ENCODE data around the gene HACL1. TPM values are rescaled to one million over a fixed set of nuclear protein-coding genes. Genes with fewer than 3 reads are reported as not detected.
A peak's percentile ranks its signal among the peaks of the same experiment; 100 is the strongest.
"Not testable (repeated sequence)": the region's sequence is repeated elsewhere in the genome, so short reads cannot be mapped to it uniquely, and the experiment has no call there.

The HACL1 gene
- total RNA-seq, 1 donor from 2014 or later: 24.8 TPM

DNA sequence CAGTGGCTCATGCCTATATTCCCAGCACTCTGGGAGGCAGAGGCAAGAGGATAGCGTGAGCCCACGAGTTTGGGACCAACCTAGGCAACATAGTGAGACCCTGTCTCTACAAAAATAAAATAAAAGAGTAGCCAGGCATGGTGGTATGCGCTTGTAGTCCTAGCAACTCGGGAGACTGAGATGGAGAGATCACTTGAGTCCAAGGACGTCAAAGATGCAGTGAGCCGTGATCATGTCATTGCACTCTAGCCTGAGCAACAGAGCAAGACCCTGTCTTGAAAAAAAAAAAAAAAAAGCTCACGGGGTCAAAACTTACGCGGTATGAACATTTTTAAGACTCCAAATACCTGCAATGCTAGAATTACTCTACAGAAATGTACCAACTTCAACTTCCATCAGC lies 42.8 kb downstream of the HACL1 start:
- Mint-ChIP-seq H3K4me3 (no peak overlapping the region), H3K27ac (no peak overlapping the region)

DNA sequence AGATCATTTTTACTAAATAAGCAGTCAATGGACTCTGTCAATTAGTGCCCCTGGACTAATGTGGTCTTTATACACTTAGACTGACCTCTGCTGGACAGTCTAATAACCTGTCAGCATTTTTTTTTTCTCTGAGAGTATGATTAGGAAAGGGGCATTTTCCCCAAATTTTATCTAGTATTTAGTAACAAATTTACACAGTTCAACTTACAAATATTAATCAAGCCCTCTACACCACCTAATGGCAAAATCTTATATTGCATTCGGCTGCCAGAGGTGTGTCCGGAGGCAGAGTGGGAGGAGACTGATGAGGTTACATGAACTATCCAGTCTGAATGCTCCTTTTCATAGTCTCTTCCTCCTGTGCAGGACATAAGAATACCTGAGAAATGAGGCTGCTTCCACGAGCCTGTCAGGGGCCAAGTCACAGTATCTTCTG lies 43.8 kb downstream of the HACL1 start:
- H3K4me1 Mint-ChIP-seq (ENCODE audit: low read depth): peaks cover 32% of the 10 kb centered on the region
- peak; percentile 60 for DNase-seq (ENCODE audit: low spot score)
- no peaks in the 10 kb centered on the region for H3K27me3 Mint-ChIP-seq (ENCODE audit: insufficient read depth)
- H3K27ac Mint-ChIP-seq: no peak overlapping the region
- intact Hi-C loops (cut with micrococcal nuclease): loop anchor here (1.0 to 5.0 kb wide), 9 partner anchors 43 to 450 kb away; partner anchors contain the start of genes BTD, CAPN7, EAF1 and HACL1
- H3K4me3 Mint-ChIP-seq: no peak overlapping the region
- H3K36me3 Mint-ChIP-seq (ENCODE audit: low read depth): peaks cover 16% of the 10 kb centered on the region
- H3K9me3 Mint-ChIP-seq: no peaks in the 10 kb centered on the region

More for the DNA sequence above, 42.8 kb downstream of the HACL1 start:
- H3K9me3 Mint-ChIP-seq: no peaks in the 10 kb centered on the region
- no peaks in the 10 kb centered on the region for H3K27me3 Mint-ChIP-seq (ENCODE audit: insufficient read depth)
- peaks cover 20% of the 10 kb centered on the region for H3K36me3 Mint-ChIP-seq (ENCODE audit: low read depth)
- H3K4me1 Mint-ChIP-seq (ENCODE audit: low read depth): peaks cover 32% of the 10 kb centered on the region
- no peak for DNase-seq (ENCODE audit: low spot score)
- intact Hi-C loops (cut with micrococcal nuclease): loop anchor here (5.0 kb wide), 2 partner anchors 181 to 451 kb away; no protein-coding TSS in a partner anchor

DNA sequence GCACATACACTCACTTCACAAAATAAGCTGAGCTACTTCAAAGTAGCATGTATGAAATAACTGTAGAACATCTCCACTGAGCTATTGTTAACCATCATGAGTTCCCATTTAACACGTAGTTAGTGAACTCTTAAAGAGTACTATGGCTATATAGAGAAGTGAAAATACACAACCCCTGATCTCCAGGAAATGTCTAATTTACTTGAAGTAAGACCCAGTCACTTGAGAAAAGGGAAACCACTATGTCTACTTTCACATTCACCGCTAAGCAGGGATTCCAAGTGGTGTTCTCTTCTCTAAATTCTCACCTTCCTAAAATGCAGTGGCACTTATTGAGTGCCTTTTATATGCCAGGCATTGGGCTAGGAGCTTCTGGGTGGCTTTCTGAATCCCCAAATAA lies 44.9 kb downstream of the HACL1 start:
- Mint-ChIP-seq H3K27ac (peak overlapping the region; percentile 3), H3K9me3 (no peaks in the 10 kb centered on the region), H3K4me3 (peak overlapping the region; percentile 6), H3K27me3 (ENCODE audit: insufficient read depth) (no peaks in the 10 kb centered on the region), H3K4me1 (ENCODE audit: low read depth) (peaks cover 32% of the 10 kb centered on the region), H3K36me3 (ENCODE audit: low read depth) (peaks cover 19% of the 10 kb centered on the region)
- intact Hi-C loops (cut with micrococcal nuclease): loop anchor here (1.0 to 5.0 kb wide), 4 partner anchors 21 to 449 kb away; partner anchors contain the start of genes BTD and HACL1
- DNase-seq (ENCODE audit: low spot score): no peak

DNA sequence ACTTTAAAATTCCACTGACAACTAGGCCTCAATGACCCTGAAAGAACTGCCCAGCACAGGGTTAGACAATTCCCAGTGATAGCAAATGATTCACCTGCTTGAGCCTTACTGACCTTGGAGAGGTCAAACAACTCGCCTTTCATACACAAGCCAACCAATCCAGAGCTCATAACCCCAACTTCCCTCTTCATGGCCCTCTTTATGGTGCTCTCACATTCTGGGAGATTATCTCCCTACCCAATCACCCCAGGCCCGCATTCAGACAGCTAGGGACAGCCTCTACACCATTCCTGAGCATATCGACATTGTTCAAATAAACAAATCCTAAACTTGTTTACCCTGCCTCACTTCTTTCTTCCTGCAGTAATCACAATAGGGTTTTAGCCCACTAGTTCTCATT lies 47.6 kb downstream of the HACL1 start:
- Mint-ChIP-seq H3K4me1 (ENCODE audit: low read depth) (peaks cover 32% of the 10 kb centered on the region), H3K4me3 (no peak overlapping the region), H3K27me3 (ENCODE audit: insufficient read depth) (no peaks in the 10 kb centered on the region), H3K27ac (no peak overlapping the region), H3K9me3 (no peaks in the 10 kb centered on the region), H3K36me3 (ENCODE audit: low read depth) (peaks cover 22% of the 10 kb centered on the region)
- DNase-seq (ENCODE audit: low spot score): no peak
- intact Hi-C loops (cut with micrococcal nuclease): no loop called here

DNA sequence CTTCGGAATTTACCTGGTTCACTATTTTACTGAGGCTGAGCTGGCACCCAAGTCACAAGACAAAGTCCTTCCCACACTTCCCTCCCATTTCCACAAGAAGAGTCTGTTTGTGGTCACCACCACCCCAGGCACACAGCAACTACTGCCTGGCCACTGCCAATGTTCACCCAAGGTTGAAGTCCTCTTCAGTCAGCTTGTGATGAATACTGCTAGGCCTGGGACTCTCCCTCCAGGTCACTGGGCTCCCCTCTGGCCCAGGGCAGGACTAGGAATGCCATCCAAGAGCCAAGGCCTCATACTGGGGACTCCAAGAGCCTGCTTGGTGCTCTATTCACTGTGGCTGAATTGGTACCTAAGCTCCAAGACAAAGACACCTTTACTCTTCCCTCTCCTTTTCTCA lies 49.5 kb downstream of the HACL1 start:
- DNase-seq (ENCODE audit: low spot score): no peak
- peaks cover 3% of the 10 kb centered on the region for H3K27me3 Mint-ChIP-seq (ENCODE audit: insufficient read depth)
- no peak overlapping the region for H3K4me3 Mint-ChIP-seq
- H3K27ac Mint-ChIP-seq: no peak overlapping the region
- peaks cover 23% of the 10 kb centered on the region for H3K36me3 Mint-ChIP-seq (ENCODE audit: low read depth)
- intact Hi-C loops (cut with micrococcal nuclease): no loop called here
- H3K4me1 Mint-ChIP-seq (ENCODE audit: low read depth): peaks cover 21% of the 10 kb centered on the region
- H3K9me3 Mint-ChIP-seq: peaks cover 2% of the 10 kb centered on the region

DNA sequence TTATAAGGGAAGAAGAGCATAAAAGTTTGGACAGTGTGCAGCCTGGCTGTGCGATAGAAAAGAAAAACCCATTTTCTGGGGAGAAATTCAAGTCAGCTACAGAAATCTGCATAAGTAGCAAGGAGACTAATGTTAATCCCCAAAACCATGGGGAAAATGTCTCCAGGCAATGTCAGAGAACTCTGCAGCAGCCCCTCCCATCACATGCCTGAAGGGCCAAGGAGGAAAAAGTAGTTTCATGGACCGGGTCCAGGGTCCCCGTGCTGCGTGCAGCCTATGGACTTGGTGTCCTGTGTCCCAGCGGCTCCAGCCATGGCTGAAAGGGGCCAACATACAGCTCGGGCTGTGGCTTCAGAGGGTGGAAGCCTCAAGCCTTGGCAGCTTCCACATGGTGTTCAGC lies 51.5 kb downstream of the HACL1 start:
- H3K9me3 Mint-ChIP-seq: peaks cover 10% of the 10 kb centered on the region
- peaks cover under 1% of the 10 kb centered on the region for H3K4me1 Mint-ChIP-seq (ENCODE audit: low read depth)
- intact Hi-C loops (cut with micrococcal nuclease): no loop called here
- H3K36me3 Mint-ChIP-seq (ENCODE audit: low read depth): peaks cover 19% of the 10 kb centered on the region
- H3K4me3 Mint-ChIP-seq: no peak overlapping the region
- H3K27me3 Mint-ChIP-seq (ENCODE audit: insufficient read depth): peaks cover 3% of the 10 kb centered on the region
- DNase-seq (ENCODE audit: low spot score): no peak
- no peak overlapping the region for H3K27ac Mint-ChIP-seq

DNA sequence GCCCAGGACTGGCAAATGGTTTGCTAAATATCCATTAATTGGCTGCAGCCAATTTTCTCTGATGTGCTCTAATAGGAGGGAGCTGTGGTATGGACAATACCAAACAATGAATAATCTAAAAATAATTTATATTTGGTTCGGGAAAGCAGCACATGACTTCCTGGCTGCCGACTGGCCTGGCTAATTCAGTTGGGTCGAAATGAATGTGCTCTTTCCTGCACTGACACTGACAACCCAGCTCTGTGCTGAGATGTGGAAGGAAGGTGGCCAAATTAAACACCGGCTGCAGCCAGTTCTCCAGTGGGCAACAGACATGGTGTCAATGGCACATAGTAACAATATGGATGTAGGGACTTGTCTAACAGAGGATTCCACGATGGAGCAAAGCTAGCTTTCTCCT lies 58.8 kb downstream of the HACL1 start:
- Mint-ChIP-seq H3K9me3 (peaks cover 10% of the 10 kb centered on the region), H3K27ac (no peak overlapping the region), H3K36me3 (ENCODE audit: low read depth) (peaks cover 13% of the 10 kb centered on the region), H3K4me3 (no peak overlapping the region), H3K27me3 (ENCODE audit: insufficient read depth) (no peaks in the 10 kb centered on the region), H3K4me1 (ENCODE audit: low read depth) (peaks cover 38% of the 10 kb centered on the region)
- DNase-seq (ENCODE audit: low spot score): no peak
- intact Hi-C loops (cut with micrococcal nuclease): no loop called here

DNA sequence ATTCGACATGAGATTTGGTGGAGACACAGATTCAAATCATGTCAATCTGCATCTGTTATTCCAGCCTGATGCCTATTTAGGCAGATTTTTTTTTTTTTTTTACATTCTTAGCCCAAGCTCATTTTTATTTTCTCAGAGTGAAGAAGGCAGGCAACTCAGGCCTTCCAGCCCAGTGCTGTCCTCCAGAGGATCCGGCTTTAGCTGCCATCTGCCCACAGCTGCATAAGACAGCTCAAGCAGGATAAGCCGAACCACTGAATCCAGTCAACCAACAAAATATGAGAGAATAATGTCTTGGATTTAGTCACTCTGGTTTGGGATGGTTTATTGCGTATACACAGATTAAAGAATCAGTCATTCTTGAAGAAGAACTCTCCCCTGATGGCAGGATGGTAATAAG lies 60.0 kb downstream of the HACL1 start:
- Mint-ChIP-seq H3K27ac (no peak overlapping the region), H3K9me3 (peaks cover 4% of the 10 kb centered on the region), H3K4me3 (no peak overlapping the region), H3K4me1 (ENCODE audit: low read depth) (peaks cover 51% of the 10 kb centered on the region), H3K27me3 (ENCODE audit: insufficient read depth) (no peaks in the 10 kb centered on the region), H3K36me3 (ENCODE audit: low read depth) (peaks cover 14% of the 10 kb centered on the region)
- no peak for DNase-seq (ENCODE audit: low spot score)
- intact Hi-C loops (cut with micrococcal nuclease): no loop called here

DNA sequence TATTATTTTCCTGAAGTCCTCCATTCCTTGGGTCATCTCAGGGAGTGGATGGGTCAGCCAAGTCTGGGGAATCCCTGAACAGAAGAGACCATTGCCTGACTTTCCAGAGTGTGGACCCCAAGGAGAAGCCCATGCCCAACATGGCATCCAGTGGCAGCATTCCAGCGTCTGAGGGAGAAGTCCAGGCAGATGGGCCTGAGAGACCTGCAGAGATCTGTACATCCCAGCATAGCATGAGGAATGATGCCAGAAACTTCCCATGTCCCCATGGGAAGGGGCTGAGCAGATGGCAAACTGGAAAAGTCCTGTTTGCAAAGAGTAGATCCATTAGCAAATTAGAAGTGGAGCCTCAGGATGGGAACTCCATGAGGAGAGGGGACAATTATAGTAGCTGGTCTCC lies 62.3 kb downstream of the HACL1 start:
- intact Hi-C loops (cut with micrococcal nuclease): loop anchor here (5.0 kb wide), 4 partner anchors 177 to 272 kb away; partner anchors contain the start of gene ANKRD28
- no peak for DNase-seq (ENCODE audit: low spot score)
- H3K27me3 Mint-ChIP-seq (ENCODE audit: insufficient read depth): no peaks in the 10 kb centered on the region
- H3K27ac Mint-ChIP-seq: no peak overlapping the region
- peaks cover 68% of the 10 kb centered on the region for H3K4me1 Mint-ChIP-seq (ENCODE audit: low read depth)
- no peak overlapping the region for H3K4me3 Mint-ChIP-seq
- H3K9me3 Mint-ChIP-seq: no peaks in the 10 kb centered on the region
- peaks cover 14% of the 10 kb centered on the region for H3K36me3 Mint-ChIP-seq (ENCODE audit: low read depth)

DNA sequence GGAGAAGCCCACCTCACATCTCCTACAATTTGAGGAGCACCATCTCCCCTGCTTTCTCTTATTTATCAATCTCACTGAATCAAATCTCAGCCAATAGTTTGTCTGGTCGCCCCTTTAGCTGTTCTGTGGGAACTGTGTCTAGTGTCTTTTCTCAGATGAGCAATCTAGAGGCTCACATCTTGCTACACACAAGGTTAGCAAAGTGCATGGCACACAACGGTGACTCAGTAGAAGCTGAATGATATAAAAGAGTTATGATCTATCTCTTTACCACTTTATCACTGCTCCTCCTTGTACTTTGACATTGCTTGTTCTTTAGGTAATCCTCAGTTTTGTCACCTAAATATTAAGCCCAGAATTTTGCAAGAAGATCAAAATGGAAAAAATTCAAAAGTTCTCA lies 63.0 kb downstream of the HACL1 start:
- Mint-ChIP-seq H3K27ac (no peak overlapping the region), H3K4me1 (ENCODE audit: low read depth) (peaks cover 68% of the 10 kb centered on the region), H3K27me3 (ENCODE audit: insufficient read depth) (no peaks in the 10 kb centered on the region), H3K4me3 (no peak overlapping the region), H3K9me3 (no peaks in the 10 kb centered on the region), H3K36me3 (ENCODE audit: low read depth) (peaks cover 14% of the 10 kb centered on the region)
- intact Hi-C loops (cut with micrococcal nuclease): loop anchor here (5.0 kb wide), 4 partner anchors 176 to 271 kb away; partner anchors contain the start of gene ANKRD28
- no peak for DNase-seq (ENCODE audit: low spot score)

DNA sequence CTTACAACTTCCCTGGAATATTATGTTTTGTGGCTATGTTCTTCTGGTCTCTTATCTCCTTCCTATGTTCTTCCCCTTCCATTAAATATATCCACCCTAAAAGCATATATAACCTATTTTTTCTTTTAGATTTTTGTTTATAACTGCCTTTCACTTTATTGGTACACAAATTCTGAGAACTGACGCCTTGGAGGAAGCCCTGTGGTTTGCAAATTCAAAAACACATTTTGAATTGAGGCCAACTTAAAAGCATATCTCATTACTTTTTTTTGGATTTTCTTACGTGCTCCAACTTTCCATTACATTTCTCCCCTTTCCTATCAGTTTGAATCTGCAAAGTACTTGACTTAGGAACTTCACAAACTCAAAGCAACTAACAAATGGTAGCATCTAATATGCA lies 64.5 kb downstream of the HACL1 start:
- Mint-ChIP-seq H3K9me3 (no peaks in the 10 kb centered on the region), H3K27me3 (ENCODE audit: insufficient read depth) (no peaks in the 10 kb centered on the region)

DNA sequence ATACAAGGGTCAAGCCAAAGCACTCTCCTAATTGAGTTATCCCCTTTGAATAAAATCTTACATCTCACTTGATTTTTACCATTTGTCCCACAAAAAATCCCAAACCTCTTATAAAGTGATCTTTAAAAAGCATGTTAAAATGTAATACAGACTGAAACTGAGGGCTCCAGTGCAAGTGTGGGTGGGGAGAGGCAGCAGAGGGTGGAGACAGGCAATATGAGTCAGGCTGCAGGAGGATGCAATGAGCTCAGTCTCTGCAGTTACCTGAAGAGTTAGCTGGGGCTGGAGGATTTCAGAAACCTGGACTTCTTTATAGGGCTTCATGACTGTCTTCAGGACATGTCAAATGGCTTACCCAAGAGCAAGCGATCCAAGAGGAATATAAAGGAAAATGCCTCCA lies 65.6 kb downstream of the HACL1 start:
- intact Hi-C loops (cut with micrococcal nuclease): loop anchor here (1.0 to 5.0 kb wide), 10 partner anchors 21 to 329 kb away; partner anchors contain the start of genes ANKRD28, BTD, CAPN7 and HACL1
- Mint-ChIP-seq H3K36me3 (ENCODE audit: low read depth) (peaks cover 6% of the 10 kb centered on the region), H3K27me3 (ENCODE audit: insufficient read depth) (no peaks in the 10 kb centered on the region), H3K4me1 (ENCODE audit: low read depth) (peaks cover 55% of the 10 kb centered on the region), H3K4me3 (peak overlapping the region; percentile 60), H3K27ac (peak overlapping the region; percentile 75), H3K9me3 (no peaks in the 10 kb centered on the region)
- DNase-seq (ENCODE audit: low spot score): peak; percentile 32

More for the DNA sequence above, 64.5 kb downstream of the HACL1 start:
- Mint-ChIP-seq H3K36me3 (ENCODE audit: low read depth) (peaks cover 11% of the 10 kb centered on the region), H3K4me3 (peak overlapping the region; percentile 70), H3K4me1 (ENCODE audit: low read depth) (peaks cover 64% of the 10 kb centered on the region), H3K27ac (peak overlapping the region; percentile 86)
- intact Hi-C loops (cut with micrococcal nuclease): loop anchor here (2.0 to 5.0 kb wide), 5 partner anchors 175 to 330 kb away; partner anchors contain the start of genes ANKRD28 and CAPN7
- DNase-seq (ENCODE audit: low spot score): no peak

DNA sequence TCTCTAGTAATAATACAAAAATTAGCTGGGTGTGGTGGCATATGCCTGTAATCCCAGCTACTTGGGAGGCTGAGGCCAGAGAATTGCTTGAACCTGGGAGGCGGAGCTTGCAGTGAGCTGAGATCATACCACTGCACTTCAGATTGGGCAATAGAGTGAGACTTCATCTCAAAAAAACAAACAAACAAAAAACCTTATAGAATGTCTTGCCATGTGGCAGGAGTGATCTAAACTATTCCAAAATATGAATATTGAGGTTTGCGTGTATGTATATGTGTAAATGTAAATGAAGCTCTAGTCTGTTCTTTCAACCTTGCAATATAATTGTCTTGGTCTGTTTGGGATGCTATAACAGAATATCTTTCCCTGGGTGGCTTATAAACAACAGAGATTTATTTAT lies 68.8 kb downstream of the HACL1 start:
- H3K4me3 Mint-ChIP-seq; H3K27me3 Mint-ChIP-seq (ENCODE audit: insufficient read depth); H3K27ac Mint-ChIP-seq; H3K36me3 Mint-ChIP-seq (ENCODE audit: low read depth); intact Hi-C loops (cut with micrococcal nuclease); H3K9me3 Mint-ChIP-seq; DNase-seq (ENCODE audit: low spot score): not testable (repeated sequence)
- peaks cover 55% of the 10 kb centered on the region for H3K4me1 Mint-ChIP-seq (ENCODE audit: low read depth)

DNA sequence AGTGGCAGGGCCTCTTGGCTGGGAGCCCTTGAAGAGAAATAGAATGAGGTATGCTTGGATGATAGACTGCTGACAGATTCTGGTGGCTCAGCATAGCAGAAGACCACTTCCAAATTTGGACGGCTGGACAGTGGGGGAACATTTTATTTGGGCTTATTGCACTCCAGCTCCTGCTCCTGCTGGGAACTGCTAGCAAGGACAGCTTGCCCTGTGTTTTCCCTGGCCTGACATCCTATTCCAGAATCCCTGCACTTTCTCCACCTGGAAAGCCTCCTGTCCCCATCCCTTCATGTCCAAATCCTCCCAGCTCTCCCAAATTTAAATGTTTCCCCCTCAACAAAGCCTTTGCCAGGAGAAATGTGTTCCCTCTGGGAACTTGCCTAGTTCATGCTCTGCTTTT lies 70.0 kb downstream of the HACL1 start:
- no peaks in the 10 kb centered on the region for H3K9me3 Mint-ChIP-seq
- intact Hi-C loops (cut with micrococcal nuclease): no loop called here
- H3K4me1 Mint-ChIP-seq (ENCODE audit: low read depth): peaks cover 43% of the 10 kb centered on the region
- H3K4me3 Mint-ChIP-seq: no peak overlapping the region
- H3K27ac Mint-ChIP-seq: no peak overlapping the region
- DNase-seq (ENCODE audit: low spot score): no peak
- no peaks in the 10 kb centered on the region for H3K27me3 Mint-ChIP-seq (ENCODE audit: insufficient read depth)
- peaks cover 1% of the 10 kb centered on the region for H3K36me3 Mint-ChIP-seq (ENCODE audit: low read depth)
